ENCODE results near the gene RERE. TPM values are rescaled to one million over a fixed set of nuclear protein-coding genes. Genes with fewer than 3 reads are reported as not detected.
A peak's percentile ranks its signal among the peaks of the same experiment; 100 is the strongest.
"Not testable (repeated sequence)": the region's sequence is repeated elsewhere in the genome, so short reads cannot be mapped to it uniquely, and the experiment has no call there.

RERE gene
- polyA plus RNA-seq, 5 donors = 104 to 119 (median 112) TPM

DNA sequence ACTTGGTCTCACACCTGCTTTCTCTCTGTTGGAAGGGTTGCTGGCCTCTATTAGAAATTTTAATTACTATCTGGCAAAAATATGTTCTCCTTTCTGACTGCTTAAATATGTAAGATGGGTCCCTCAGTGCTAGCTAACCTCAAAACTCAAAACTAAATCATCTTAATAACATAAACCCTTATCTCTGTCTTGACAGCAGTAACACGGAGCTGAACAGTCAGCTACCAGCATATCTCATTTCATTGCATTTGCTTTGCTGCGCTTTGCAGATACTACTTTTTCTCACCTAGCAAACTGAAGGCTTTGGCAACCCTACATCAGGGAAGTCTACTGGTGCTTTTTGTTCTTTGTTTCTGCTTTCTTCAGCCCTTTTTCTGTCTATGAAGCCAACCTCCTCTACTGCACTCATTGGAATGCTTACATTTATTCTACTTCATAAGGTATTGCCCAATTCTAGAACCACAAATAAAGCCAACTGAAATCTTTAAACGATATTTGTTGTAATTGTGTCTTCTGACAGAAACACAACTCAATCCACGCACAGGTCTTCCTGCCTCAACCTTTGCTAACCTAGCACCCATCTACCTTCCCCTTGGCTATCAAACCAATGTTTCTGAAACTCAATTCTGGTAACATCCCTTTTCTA lies 95.6 kb downstream of the RERE start:
- no peak for DNase-seq

DNA sequence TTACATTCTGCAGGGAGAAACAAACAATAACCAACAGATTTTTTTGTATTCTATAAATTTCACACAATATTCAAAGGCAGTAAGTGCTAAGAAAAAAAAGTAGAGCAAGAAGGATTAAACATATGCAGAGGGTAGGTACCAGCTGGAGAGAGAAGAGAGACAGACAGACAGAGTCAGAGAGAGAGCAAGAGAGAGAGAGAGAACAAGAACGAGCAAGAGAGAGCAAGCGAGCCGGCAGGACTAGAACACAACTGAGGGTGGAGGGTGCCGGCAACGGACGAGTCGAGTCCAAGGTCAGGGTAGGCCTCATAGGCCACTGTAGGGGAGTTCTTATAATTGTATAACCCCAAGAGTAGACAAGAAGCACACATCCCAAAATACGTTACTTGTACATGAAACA lies 97.1 kb downstream of the RERE start:
- DNase-seq = no peak

DNA sequence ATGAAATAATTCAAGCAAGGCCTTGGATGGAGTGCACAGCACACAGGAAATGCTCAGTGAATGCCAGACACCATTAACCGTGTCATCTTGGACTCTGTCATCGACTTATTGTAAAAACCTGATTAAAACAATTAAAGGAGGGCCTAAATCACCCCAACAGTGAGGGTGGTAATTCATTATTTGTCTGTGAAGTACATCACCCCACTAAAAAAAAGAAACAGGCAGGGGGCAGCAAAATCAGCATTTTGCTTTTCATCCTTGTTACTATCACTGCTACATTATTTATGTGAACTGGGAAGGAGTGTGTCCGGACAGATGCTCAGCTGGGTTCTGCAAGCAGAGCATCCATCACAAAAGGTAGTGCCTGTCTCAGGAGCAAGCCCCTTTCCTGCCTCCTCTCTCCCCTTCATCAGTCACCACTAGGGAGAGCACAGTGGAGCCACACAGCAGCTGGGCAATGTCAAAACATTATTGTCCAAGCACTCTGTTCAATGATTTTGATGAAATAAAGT lies 98.5 kb downstream of the RERE start:
- DNase-seq = no peak

DNA sequence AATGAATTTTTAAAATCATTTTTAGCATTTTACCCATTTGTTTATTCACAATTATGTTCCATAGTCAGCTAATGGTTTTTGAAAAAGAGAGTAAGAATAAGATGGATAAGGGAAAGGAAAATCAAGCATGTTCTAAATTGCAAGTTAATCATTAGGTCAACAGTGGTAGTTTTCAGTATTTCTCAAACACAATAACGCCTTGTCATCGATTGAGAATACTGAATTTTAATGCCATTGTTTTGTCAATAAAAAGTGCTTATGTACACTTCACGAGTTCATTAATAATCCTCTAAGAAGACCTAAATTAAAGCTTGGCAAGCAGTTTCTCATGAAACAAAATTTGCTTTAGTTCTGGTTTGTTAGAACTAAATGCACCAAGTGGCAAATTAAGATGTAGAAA lies 100.3 kb downstream of the RERE start:
- DNase-seq = no peak

DNA sequence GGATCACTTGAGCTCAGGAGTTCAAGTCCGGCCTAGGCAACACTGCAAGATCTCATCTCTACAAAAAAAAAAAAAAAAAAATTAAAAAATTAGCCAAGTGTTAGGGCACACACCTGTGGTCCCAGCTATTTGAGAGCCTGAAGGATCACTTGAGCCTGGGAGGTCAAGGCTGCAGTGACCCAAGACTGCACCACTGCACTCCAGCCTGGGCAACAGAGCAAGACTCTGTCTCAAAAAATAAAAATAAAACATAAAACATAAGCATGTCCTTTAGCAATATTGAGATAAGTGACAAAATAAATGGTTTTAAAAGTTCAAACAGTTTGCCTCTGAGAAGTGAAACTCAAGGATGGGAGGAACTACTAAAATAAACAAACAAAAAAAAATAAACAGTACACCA lies 101.2 kb downstream of the RERE start:
- DNase-seq = no peak

DNA sequence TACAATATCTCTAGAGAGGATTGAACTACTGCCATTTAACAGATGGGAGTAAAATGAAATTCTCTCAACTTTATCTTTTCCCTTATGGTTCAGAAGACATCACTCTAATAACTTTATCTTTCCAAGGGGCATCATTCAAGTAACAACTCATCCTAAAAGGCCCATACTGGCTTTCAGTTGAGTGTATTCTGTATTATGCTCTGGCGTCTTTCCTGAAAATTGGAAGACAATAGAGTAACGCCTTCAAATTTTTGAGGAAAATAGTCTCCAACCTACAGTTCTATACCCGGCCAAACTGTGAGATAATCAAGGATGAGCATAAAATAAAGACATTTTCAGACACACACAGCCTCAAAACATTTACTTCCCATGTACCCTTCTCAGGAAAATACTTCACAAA lies 103.3 kb downstream of the RERE start:
- no peak for DNase-seq

DNA sequence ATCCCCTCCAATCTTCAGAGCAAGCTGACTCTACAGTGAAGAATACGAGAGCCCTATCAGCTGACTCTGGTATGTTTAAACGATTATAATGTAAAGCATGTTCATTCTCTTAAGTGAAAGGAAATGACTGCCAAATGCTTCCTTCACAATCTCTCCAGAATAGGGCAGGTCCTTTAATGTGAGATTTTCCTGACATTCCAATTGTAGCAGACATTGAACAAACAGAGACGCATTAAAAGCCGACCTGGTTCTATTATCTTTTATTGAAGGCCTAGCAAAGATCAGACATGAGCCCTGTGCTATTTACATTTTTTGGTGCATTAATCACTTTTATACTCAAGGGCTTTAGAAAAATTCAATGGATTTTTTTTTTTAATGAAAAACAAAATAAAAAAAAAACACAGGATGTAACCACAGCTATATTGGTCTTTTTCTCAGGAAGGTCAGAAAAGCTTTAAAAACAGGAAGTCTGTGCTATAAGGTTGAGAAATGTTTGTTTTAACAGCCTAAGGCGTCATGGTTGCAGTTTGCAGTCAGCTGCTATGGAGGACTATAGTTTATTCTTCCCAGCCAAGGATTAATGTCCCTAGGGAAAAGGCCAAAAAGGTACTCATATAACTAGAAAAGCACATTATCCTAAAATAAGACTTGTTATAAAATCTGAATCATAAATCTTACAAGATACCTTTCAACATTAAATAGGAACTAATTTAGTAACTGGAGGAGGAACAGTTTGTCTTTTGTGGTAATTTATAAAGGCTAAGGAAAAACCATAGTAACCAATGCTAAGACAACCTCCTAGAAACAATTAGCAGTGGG lies 104.8 kb downstream of the RERE start:
- peak; percentile 49 to 61 for DNase-seq

DNA sequence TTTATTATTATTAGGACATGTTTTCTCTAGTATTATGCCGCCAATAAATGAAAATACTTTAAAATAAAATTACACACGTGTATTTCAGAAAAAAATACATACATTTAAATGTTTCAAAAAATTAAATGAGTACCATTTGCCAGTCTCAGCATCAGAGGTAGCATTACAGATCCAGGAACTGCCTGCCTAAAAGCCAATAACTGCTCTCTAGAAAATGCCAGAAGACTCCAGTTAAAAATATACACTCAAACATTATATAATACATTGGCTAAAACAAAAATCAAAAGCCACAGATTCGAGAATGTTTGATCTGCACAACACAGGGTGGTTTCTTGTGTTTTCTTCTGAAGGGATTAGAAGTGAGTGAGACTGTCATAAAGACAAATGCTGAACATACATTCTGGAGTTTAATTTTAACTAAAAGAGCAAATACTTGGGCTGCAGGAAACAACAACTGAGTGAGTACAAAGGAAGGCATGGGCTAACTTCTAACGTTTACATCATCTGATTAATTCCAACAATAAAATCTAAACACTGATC lies 105.5 kb downstream of the RERE start:
- DNase-seq = no peak

DNA sequence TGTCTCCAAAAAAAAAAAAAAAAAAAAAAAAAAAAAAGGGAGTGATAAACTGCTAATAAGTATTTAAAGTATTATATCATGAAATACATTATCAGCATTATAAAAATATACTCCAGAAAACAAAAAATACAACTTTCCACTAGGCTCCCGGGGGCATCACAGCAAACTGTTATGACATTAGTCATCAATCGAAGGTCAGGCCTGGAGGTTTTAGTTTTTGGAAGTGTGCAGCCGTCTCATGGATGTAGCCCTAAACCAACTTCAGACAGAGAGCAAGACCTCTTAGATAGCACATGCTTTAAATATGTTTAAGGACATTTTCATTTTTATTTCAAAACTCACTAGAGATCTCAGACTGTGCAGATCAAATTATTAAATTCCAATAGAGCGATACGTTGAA lies 106.3 kb downstream of the RERE start:
- DNase-seq = no peak

DNA sequence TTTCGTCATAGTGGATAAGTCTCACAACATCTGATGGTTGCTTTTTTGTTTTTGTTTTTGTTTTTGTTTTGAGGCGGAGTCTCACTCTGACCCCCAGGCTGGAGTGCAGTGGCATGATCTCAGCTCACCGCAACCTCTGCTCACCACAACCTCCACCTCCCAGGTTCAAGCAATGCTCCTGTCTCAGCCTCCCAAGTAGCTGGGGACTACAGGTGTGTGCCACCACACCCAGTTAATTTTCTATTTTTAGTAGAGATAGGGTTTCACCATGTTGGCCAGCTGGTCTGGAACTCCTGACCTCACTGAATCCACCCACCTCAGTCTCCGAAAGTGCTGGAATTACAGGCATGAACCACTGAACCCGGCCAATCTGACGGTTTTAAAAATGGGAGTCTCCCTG lies 109.2 kb downstream of the RERE start:
- no peak for DNase-seq

DNA sequence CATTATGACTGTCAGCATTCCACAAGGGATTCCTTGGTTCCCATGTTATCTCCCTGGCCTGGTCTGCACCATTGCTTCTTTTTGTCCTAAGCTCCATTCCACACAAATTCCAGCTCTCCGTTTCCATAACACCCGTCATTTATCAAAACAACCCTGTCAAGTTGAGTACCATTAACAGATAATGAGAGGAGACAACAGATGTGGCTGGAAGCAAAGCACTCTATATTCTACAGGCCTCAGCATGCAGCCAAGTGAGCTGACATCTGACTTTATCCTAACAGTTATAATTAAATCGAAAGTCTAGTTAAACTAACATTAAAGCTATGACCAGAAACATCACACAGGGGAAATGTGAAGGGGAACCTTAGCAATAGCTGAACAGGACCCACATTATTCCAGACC lies 110.4 kb downstream of the RERE start:
- DNase-seq = no peak

DNA sequence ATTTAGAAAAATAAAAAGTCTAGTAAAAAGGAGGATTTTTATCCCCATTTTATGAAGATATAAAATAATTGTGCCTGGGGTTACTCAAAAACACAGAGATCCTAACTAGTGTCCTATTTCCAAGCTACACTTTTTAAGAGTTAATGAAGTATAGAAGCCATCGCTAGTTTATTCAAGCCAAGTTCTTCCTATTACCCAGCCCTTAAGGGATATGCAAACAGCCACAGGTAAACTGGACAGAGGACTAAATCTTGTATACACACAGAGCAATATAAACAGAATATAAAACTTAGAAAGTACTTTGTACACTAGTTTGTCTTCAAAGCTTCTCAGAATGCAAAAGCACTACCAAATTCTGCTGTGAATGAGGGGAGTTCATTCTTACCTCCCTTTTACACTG lies 111.1 kb downstream of the RERE start:
- no peak for DNase-seq

DNA sequence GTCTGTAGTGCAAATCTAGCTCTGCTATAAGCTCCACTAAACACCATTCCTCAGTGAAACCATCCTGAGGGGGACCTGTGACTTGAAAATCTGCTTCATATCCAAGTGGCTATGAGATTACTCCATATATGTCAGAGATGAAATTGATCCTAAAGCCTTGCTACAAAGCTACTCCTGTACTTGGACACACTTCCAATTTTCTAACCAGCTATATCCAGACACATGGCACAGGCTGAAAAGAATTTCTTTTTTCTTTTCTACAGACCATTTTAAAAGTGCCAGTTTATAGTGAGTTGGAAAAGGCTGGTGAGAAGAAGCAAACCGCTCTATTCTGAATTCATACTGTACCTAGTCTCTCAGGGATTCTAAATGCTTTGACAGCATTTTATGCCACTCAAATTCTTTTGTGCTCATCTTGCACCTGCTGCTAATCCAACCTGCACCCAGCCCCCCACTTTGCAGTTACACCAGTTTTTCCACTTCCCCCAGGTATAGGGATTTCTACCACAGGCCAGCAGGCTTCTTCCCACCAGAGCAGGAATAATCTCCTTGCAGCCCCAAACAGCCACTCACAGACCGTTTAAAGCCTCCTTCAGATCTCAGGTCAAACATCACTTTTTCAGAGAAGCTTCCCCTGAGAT lies 112.5 kb downstream of the RERE start:
- no peak for DNase-seq

DNA sequence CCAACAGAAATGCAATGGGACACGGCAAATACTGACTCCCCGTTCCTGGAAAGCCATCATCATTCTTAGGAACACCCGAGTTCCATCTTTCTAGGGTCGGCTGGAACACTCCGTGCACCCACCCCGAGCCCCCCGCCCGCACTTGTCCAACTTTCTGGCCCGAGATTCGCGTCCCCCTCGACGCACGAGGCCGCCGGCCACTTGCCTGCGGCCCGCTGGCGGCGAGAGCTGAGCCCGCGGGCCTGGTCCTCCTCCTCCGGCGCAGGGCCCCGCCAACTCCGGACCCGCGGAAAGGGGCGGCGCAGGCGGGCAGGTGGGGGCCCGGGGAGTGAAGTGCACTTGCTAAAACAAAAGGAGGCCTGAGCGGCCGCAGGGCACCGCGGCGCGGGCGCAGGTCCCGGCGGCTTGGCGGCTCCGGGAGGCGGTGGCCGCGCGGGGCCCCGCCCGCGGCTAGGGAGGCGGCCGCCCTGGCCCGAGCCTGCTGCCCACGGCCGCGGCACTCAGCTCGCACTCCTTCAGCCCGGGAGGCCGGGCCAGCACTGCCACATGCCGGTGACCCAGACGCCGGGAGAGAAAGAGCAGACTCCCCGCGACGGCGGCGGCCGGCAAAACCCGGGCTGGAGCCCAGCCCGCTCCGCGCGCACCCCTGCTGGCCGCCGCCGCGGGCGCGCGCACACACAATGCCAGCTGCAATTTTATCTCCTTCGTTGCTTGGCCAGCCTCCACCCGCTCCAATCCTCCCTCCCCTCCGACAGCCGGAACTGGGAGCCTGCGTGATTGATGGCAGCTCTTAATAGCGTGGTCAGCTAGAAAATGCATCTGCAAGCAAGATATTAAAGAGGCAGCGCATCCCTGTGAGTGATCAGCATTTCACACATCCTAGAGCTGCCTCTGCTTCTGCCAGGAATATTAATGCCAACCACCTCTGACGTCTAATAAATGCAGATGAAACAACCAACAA lies 114.3 kb downstream of the RERE start:
- peak; percentile 92 for DNase-seq

DNA sequence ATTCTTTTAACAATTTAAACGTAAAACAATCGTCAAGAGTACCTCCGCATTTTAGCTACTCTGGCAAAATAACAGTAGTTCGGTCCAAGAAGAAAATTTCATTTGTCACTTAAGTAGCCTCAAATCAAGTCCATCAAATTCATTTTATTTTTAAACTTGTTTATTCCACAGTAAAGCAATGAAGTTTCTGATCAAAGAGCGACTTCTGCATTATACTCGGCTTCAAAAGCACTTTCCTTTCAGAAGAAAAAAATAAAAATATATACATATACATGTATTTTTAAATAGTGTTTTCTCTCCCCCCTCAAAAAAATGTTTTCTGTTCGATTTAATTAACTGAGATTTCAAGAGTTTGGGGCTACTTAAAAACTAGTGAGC lies 115.0 kb downstream of the RERE start:
- DNase-seq = no peak

DNA sequence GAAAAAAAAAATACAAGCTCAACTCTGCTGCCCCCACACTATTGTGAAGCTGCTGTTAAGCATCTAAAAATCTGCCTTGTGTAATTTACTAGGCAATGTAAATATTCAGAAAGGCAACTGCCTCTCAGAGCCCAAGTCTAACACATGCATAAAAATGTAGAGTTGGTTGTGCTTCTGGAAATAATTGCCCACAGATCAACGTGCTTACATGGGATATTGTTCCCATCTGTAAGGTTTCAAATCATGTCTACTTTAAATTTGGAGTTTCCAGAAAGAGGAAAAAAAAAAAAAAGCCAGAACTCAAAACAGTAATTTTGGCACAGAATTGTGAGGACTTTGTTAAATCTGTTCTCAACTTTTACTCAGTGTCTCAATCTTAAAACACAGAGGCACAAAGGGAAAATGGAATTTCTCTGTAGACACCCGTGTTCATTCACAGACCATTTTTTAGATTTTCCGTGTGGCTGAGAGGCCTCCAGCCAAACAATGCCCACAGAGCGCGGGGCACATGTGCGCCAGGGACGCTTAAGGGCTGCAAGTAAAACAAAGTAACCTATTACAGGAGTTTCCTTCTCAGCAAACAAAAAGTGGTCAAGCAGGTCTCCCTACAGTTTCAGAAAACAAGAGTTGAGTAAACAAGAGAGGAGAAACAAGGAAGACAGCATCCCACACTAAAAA lies 115.5 kb downstream of the RERE start:
- DNase-seq = peak in 1 of 2 donors; percentile 37

DNA sequence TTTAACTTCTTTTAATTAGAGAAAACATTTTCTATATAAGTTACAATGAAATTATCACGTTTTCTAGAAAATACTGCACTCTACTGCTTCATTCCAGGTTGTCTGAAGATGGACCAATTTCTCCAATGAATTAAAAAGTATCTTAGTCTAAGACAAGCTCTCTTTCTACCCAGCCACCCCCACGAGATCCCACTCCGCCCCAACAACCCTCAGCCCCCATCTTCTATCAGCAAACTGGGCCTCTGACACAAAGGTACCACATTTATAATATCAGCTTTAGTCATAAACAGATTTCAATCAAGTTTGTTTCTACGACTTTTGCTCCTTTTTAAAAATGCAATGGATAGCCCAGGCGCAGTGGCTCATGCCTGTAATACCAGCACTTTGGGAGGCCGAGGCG lies 117.8 kb downstream of the RERE start:
- DNase-seq = no peak

DNA sequence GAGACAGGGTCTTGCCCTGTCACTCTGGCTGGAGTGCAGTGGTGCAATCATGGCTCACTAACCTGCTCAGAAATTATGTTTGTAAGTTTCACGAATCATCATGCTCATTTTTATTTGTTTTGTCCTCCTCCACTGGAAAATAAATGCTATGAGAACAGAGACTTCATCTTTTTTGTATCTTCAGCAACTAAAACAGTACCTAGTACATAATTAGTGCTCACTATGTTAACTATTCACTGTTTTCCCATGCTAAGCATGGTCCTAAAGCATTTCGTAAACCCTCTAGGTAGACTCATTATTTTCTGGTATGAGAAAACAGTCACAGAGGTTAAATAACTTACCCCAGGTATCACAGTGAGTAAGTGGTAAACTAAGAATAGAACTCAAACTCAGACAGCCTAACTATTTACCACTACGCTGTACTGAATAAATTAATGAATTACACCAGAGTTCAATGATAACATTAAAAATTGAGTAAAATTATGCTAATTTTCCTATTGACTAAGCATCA lies 118.4 kb downstream of the RERE start:
- DNase-seq = no peak

DNA sequence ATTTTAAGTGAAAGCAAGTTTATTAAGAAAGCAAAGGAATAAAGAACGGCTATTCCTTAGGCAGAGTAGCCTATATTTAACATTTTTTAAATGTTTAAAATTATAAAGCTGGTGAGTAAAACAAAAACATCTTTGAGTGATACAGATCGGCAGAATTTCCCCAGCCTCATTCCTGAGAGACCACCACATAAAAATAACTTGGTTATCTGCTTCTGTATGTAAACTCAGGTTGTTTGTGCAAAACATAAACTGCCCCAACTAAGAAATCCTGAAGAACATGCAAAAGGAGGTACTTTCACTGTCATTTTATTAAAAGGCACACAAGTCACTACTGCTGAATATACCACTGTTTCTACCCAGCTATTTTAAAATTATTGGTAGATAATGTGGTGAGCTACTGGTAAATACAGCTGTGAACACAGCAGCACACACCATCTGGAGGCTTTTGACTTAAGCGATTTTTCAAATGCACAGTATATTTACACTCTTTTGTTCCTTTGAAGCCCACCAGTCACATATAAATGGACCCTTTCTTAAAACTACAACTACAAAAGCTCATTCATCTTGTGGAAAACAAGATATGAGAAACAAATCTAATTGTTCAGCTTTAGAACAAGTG lies 119.3 kb downstream of the RERE start:
- no peak for DNase-seq

DNA sequence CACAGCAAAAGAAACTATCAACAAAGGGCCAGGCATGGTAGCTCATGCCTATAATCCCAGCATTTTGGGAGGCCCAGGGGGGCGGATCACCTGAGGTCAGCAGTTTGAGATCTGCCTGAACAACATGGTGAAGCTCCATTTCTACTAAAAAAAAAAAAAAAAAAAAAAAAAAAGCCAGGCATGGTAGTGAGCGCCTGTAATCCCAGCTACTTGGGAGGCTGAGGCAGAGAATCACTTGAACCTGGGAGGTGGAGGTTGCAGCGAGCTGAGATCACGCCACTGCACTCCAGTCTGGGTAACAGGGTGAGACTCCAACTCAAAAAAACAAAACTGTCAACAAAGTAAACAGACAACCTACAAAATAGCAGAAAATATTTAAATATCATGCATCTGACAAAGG lies 122.0 kb downstream of the RERE start:
- DNase-seq = not testable (repeated sequence)

All from right lung (tissue), 5 donors.